Type B pancreatic cell (in vitro differentiated cells): ENCODE measurements around the gene CEL. TPM values are rescaled to one million over a fixed set of nuclear protein-coding genes. Genes with fewer than 3 reads are reported as not detected.
"Not testable (repeated sequence)": the region's sequence is repeated elsewhere in the genome, so short reads cannot be mapped to it uniquely, and the experiment has no call there.

Experiments used
- DNase-seq: peaks from one replicate; pipeline ENCODE4 v3.0.0; 2021; ENCODE audit warnings: mixed read lengths; ENCODE audit not compliant: unreplicated experiment; ENCODE audit errors: extremely low spot score
- H3K27ac Mint-ChIP-seq: 2 replicates; pipeline ENCODE4 v1.8.0; 2021; ENCODE audit warnings: mild to moderate bottlenecking, mixed read lengths
- H3K27me3 Mint-ChIP-seq: 2 replicates; pipeline ENCODE4 v1.8.0; 2021; ENCODE audit warnings: mixed read lengths
- H3K36me3 Mint-ChIP-seq: 2 replicates; pipeline ENCODE4 v1.8.0; 2021; ENCODE audit warnings: mixed read lengths
- H3K4me1 Mint-ChIP-seq: one replicate; pipeline ENCODE4 v1.8.0; 2021; ENCODE audit warnings: mixed read lengths; ENCODE audit not compliant: unreplicated experiment
- H3K4me3 Mint-ChIP-seq: 2 replicates; pipeline ENCODE4 v1.8.0; 2021; ENCODE audit warnings: mild to moderate bottlenecking, mixed read lengths
- H3K9me3 Mint-ChIP-seq: 2 replicates; pipeline ENCODE4 v1.8.0; 2021; ENCODE audit warnings: mixed read lengths
- total RNA-seq: library from RNA; stranded (reverse); gene quantifications from 2 replicates; pipeline ENCODE4 v1.2.1, GENCODE V29; 2021; ENCODE audit warnings: low replicate concordance
- TF ChIP-seq, protein P1 (sequence below): fragments of 200-600 bp; sonication (generic); conservative IDR thresholded peaks from 2 replicates; pipeline ENCODE4 v1.5.0; 2021; ENCODE audit warnings: antibody characterized with exemption, mild to moderate bottlenecking

The CEL gene
- total RNA-seq, 1 donor from 2014 or later = 4.9 TPM

DNA sequence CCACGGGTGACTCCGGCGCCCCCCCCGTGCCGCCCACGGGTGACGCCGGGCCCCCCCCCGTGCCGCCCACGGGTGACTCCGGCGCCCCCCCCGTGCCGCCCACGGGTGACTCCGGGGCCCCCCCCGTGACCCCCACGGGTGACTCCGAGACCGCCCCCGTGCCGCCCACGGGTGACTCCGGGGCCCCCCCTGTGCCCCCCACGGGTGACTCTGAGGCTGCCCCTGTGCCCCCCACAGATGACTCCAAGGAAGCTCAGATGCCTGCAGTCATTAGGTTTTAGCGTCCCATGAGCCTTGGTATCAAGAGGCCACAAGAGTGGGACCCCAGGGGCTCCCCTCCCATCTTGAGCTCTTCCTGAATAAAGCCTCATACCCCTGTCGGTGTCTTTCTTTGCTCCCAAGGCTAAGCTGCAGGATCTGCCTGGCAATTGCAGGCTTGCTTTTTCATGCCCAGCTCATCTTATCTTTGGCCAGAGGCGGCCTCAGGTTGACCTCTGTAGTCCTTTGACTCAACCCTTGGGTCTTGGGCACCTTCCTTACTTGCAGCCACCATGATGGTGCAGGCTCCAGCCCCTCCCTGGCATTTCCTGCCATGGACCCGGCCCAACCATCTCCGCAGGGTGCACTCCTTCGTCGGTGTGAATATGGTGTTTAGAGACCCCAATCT lies 9.8 kb downstream of the CEL start:
- H3K36me3 Mint-ChIP-seq = no peaks in the 10 kb centered on the region
- no peak overlapping the region for H3K4me3 Mint-ChIP-seq
- H3K9me3 Mint-ChIP-seq = no peaks in the 10 kb centered on the region
- DNase-seq = no peak
- H3K27me3 Mint-ChIP-seq = no peaks in the 10 kb centered on the region
- no peak overlapping the region for H3K27ac Mint-ChIP-seq
- H3K4me1 Mint-ChIP-seq = no peaks in the 10 kb centered on the region
- TF ChIP-seq, protein P1, sequence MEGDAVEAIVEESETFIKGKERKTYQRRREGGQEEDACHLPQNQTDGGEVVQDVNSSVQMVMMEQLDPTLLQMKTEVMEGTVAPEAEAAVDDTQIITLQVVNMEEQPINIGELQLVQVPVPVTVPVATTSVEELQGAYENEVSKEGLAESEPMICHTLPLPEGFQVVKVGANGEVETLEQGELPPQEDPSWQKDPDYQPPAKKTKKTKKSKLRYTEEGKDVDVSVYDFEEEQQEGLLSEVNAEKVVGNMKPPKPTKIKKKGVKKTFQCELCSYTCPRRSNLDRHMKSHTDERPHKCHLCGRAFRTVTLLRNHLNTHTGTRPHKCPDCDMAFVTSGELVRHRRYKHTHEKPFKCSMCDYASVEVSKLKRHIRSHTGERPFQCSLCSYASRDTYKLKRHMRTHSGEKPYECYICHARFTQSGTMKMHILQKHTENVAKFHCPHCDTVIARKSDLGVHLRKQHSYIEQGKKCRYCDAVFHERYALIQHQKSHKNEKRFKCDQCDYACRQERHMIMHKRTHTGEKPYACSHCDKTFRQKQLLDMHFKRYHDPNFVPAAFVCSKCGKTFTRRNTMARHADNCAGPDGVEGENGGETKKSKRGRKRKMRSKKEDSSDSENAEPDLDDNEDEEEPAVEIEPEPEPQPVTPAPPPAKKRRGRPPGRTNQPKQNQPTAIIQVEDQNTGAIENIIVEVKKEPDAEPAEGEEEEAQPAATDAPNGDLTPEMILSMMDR = no peak

- not testable (repeated sequence) for H3K4me3 Mint-ChIP-seq, H3K36me3 Mint-ChIP-seq, H3K27me3 Mint-ChIP-seq, DNase-seq, H3K27ac Mint-ChIP-seq, H3K4me1 Mint-ChIP-seq, H3K9me3 Mint-ChIP-seq
Measured at GRCh38 chr9:133072210-133072609, 10.4 kb downstream of the CEL start.

DNA sequence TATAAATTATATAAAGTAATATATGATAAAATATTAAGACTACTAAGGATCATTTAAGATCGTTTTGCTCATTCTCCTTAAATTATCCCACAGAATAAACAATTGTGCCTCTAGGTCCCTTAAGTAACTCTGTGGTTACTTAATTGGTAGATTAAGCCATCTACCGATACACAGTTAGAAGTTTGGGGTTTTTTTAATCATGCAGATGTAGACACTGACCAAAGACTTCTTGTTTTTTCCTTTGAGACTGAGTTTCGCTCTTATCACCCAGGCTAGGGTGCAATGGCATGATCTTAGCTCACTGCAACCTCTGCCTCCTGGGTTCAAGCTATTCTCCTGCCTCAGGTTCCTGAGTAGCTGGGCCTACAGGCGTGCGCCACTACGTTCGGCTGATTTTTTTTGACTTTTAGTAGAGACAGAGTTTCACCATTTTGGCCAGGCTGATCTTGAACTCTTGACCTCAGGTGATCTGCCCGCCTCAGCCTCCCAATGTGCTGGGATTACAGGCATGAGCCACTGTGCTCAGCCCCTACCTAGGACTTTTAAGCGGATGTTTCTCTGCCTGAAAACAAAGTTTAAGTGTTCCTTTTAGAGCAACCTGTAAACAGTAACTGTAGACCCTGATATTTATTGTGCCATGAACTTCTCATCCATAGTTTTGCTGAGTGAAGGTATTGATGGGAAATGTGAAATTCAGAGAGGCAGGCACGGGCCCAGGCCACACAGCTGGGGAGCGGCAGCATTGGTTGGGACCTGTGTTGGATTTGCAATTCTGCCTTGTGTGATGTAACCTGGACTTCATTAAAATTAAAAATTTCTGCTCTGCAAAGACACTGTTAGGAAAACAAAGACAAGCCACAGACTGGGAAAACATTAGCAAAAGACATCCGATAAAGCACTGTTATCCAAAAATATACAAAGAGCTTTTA lies 11.6 kb downstream of the CEL start:
- DNase-seq = no peak
- TF ChIP-seq, protein P1 = no peak
- H3K27ac Mint-ChIP-seq = no peak overlapping the region
- H3K27me3 Mint-ChIP-seq = peaks cover 3% of the 10 kb centered on the region
- H3K4me1 Mint-ChIP-seq = no peaks in the 10 kb centered on the region
- no peak overlapping the region for H3K4me3 Mint-ChIP-seq
- no peaks in the 10 kb centered on the region for H3K36me3 Mint-ChIP-seq
- no peaks in the 10 kb centered on the region for H3K9me3 Mint-ChIP-seq

GRCh38 chr9:133074111-133074651 lies 12.4 kb downstream of the CEL start:
- no peaks in the 10 kb centered on the region for H3K4me1 Mint-ChIP-seq
- H3K36me3 Mint-ChIP-seq = no peaks in the 10 kb centered on the region
- H3K9me3 Mint-ChIP-seq = no peaks in the 10 kb centered on the region
- no peak overlapping the region for H3K27ac Mint-ChIP-seq
- peaks cover 3% of the 10 kb centered on the region for H3K27me3 Mint-ChIP-seq
- TF ChIP-seq, protein P1 = no peak
- H3K4me3 Mint-ChIP-seq = no peak overlapping the region
- no peak for DNase-seq

GRCh38 chr9:133075925-133076630 lies 14.3 kb downstream of the CEL start:
- no peaks in the 10 kb centered on the region for H3K4me1 Mint-ChIP-seq
- H3K4me3 Mint-ChIP-seq = no peak overlapping the region
- no peaks in the 10 kb centered on the region for H3K36me3 Mint-ChIP-seq
- DNase-seq = no peak
- no peaks in the 10 kb centered on the region for H3K9me3 Mint-ChIP-seq
- peaks cover 6% of the 10 kb centered on the region for H3K27me3 Mint-ChIP-seq
- TF ChIP-seq, protein P1 = no peak
- H3K27ac Mint-ChIP-seq = no peak overlapping the region
